ENCODE measurements around the gene PDCD1LG2. TPM values are rescaled to one million over a fixed set of nuclear protein-coding genes. Genes with fewer than 3 reads are reported as not detected.

PDCD1LG2 gene
- polyA plus RNA-seq, 3 donors = 0.16 to 0.41 (median 0.17) TPM

- Histone ChIP-seq H3K4me3 (replicated peaks in 1 of 3; ENCODE audit: low read depth in 2 of 3, low read length in 3 of 3) (no peak overlapping the region), H3K4me2 (replicated peaks; ENCODE audit: extremely low read depth, low read length, poor library complexity, severe bottlenecking) (no peak overlapping the region), H3K36me3 (replicated peaks in 1 of 2; ENCODE audit: control insufficient read depth in 1 of 2, insufficient read depth in 2 of 2, low read length in 2 of 2) (no peaks in the 10 kb centered on the region), H3K27me3 (ENCODE audit: control insufficient read depth in 2 of 2, insufficient read depth in 2 of 2, low read length in 2 of 2) (no peaks in the 10 kb centered on the region), H3K27ac (ENCODE audit: low read depth in 1 of 2, low read length in 2 of 2) (peak overlapping the region in 1 of 2 donors; percentile 82), H3K9ac (ENCODE audit: insufficient read depth, low read length, poor library complexity, severe bottlenecking) (no peak overlapping the region), H4K20me1 (ENCODE audit: insufficient read depth, low read length) (no peaks in the 10 kb centered on the region), H3K9me3 (replicated peaks in 1 of 2; ENCODE audit: control insufficient read depth in 1 of 2, insufficient read depth in 1 of 2, low read length in 2 of 2) (no peaks in the 10 kb centered on the region), H3K79me2 (ENCODE audit: insufficient read depth, low read length) (no peaks in the 10 kb centered on the region), H3K4me1 (ENCODE audit: control insufficient read depth in 1 of 2, insufficient read depth in 2 of 2, low read length in 2 of 2) (peaks cover 44 to 58% of the 10 kb centered on the region in 2 donors), H2AFZ (ENCODE audit: insufficient read depth, low read depth, low read length, poor library complexity, severe bottlenecking) (no peak overlapping the region)
- H3K4me3 Mint-ChIP-seq = no peak overlapping the region
- H3K27me3 Mint-ChIP-seq (ENCODE audit: low read depth in 3 of 3) = peaks cover 0 to 2% (median 0%) of the 10 kb centered on the region in 3 donors
- H3K4me1 Mint-ChIP-seq = peaks cover 59% of the 10 kb centered on the region
- WGBS (ENCODE audit: insufficient coverage) = 86% methylated on average over 1 of the region's 1 CpG
- DNase-seq = no peak
- intact Hi-C loops (cut with micrococcal nuclease) = loop anchor here (10.0 kb wide), 2 partner anchors 53 to 57 kb away; partner anchors contain the start of gene CD274 (in 2 of the 2)
- TF ChIP-seq CTCF (IDR thresholded peaks at IDR 0.05) = no peak
- H3K27ac Mint-ChIP-seq = peak overlapping the region in 4 of 7 donors; percentile 17 to 92 (median 47)
- no peaks in the 10 kb centered on the region for H3K36me3 Mint-ChIP-seq
- peaks cover 0 to 5% (median 0%) of the 10 kb centered on the region in 7 donors for H3K9me3 Mint-ChIP-seq
These were observed 1.1 kb downstream of the PDCD1LG2 start for GRCh38 chr9:5511476-5511875.

- intact Hi-C loops (cut with micrococcal nuclease) = loop anchor here (10.0 kb wide), 2 partner anchors 53 to 57 kb away; partner anchors contain the start of gene CD274 (in 2 of the 2)
- H3K4me1 ChIP-seq (ENCODE audit: control insufficient read depth in 1 of 2, insufficient read depth in 2 of 2, low read length in 2 of 2) = peaks cover 44 to 58% of the 10 kb centered on the region in 2 donors
- no peaks in the 10 kb centered on the region for H3K79me2 ChIP-seq (ENCODE audit: insufficient read depth, low read length)
- H3K9ac ChIP-seq (ENCODE audit: insufficient read depth, low read length, poor library complexity, severe bottlenecking) = no peak overlapping the region
- Mint-ChIP-seq H3K27me3 (ENCODE audit: low read depth in 3 of 3) (peaks cover 0 to 2% (median 0%) of the 10 kb centered on the region in 3 donors), H3K4me1 (peaks cover 60% of the 10 kb centered on the region), H3K36me3 (peaks cover 0 to 2% of the 10 kb centered on the region in 2 donors), H3K27ac (no peak overlapping the region), H3K4me3 (peak overlapping the region in 1 of 2 donors; percentile 64), H3K9me3 (peaks cover 0 to 5% (median 0%) of the 10 kb centered on the region in 7 donors)
- no peak for TF ChIP-seq CTCF (IDR thresholded peaks at IDR 0.05)
- H4K20me1 ChIP-seq (ENCODE audit: insufficient read depth, low read length) = no peaks in the 10 kb centered on the region
- H3K9me3 ChIP-seq (replicated peaks in 1 of 2; ENCODE audit: control insufficient read depth in 1 of 2, insufficient read depth in 1 of 2, low read length in 2 of 2) = no peaks in the 10 kb centered on the region
- H3K27me3 ChIP-seq (ENCODE audit: control insufficient read depth in 2 of 2, insufficient read depth in 2 of 2, low read length in 2 of 2) = no peaks in the 10 kb centered on the region
- WGBS (ENCODE audit: insufficient coverage) = 90% methylated on average over 5 of the region's 6 CpGs
- no peak for DNase-seq
- H3K36me3 ChIP-seq (replicated peaks in 1 of 2; ENCODE audit: control insufficient read depth in 1 of 2, insufficient read depth in 2 of 2, low read length in 2 of 2) = no peaks in the 10 kb centered on the region
- no peak overlapping the region for H3K4me3 ChIP-seq (replicated peaks in 1 of 3; ENCODE audit: low read depth in 2 of 3, low read length in 3 of 3)
- H2AFZ ChIP-seq (ENCODE audit: insufficient read depth, low read depth, low read length, poor library complexity, severe bottlenecking) = no peak overlapping the region
- no peak overlapping the region for H3K4me2 ChIP-seq (replicated peaks; ENCODE audit: extremely low read depth, low read length, poor library complexity, severe bottlenecking)
- H3K27ac ChIP-seq (ENCODE audit: low read depth in 1 of 2, low read length in 2 of 2) = no peak overlapping the region
These were observed 1.7 kb downstream of the PDCD1LG2 start for GRCh38 chr9:5511935-5512580.
